ENCODE measurements around the gene COMMD7.
"Not testable (repeated sequence)": the region's sequence is repeated elsewhere in the genome, so short reads cannot be mapped to it uniquely, and the experiment has no call there.

The COMMD7 gene

GRCh38 chr20:32697608-32698007 is 45.7 kb downstream of the COMMD7 start:
- DNase-seq = no peak
- peak overlapping the region; percentile 16 for H2BK120ac ChIP-seq (ENCODE audit: insufficient read depth, low read length, poor library complexity)
- no peak overlapping the region for H3K4me2 ChIP-seq (ENCODE audit: low read length)
- no peaks in the 10 kb centered on the region for H3K27me3 ChIP-seq (ENCODE audit: insufficient read depth, low read length)
- H3K9me3 ChIP-seq (ENCODE audit: insufficient read depth, low read depth, low read length) = no peaks in the 10 kb centered on the region
- H2AK5ac ChIP-seq (ENCODE audit: low read length) = no peak overlapping the region
- no peak overlapping the region for H2BK12ac ChIP-seq (ENCODE audit: low read length)
- H2AFZ ChIP-seq (ENCODE audit: insufficient read depth, low read length, poor library complexity) = no peak overlapping the region
- no peaks in the 10 kb centered on the region for H3K79me2 ChIP-seq (ENCODE audit: control insufficient read depth, insufficient read depth, low read length, poor library complexity)
- no peak overlapping the region for H3K27ac ChIP-seq (ENCODE audit: low read depth, low read length)
- no peak overlapping the region for H3K14ac ChIP-seq (ENCODE audit: low read length)
- H3K4me3 ChIP-seq (ENCODE audit: low read depth, low read length) = no peak overlapping the region
- no peak overlapping the region for H3K4ac ChIP-seq (ENCODE audit: low read depth, low read length)
- peaks cover 7% of the 10 kb centered on the region for H3K79me1 ChIP-seq (ENCODE audit: low read length)
- no peak overlapping the region for H4K8ac ChIP-seq (ENCODE audit: low read depth, low read length)
- no peak overlapping the region for H3K23ac ChIP-seq (ENCODE audit: low read length)
- no peak overlapping the region for H3K18ac ChIP-seq (ENCODE audit: low read length)
- H4K12ac ChIP-seq (ENCODE audit: low read depth, low read length) = no peak overlapping the region
- H3K9ac ChIP-seq (ENCODE audit: low read length) = no peak overlapping the region
- H2BK5ac ChIP-seq (ENCODE audit: low read depth, low read length, poor library complexity) = no peak overlapping the region
- H3K4me1 ChIP-seq (ENCODE audit: control insufficient read depth in 1 of 2, insufficient read depth in 2 of 2, low read length in 2 of 2) = peaks cover 5 to 9% of the 10 kb centered on the region in 2 experiments
- H3K36me3 ChIP-seq (ENCODE audit: control insufficient read depth in 1 of 2, insufficient read depth in 2 of 2, low read length in 2 of 2) = peaks cover 0 to 3% of the 10 kb centered on the region in 2 experiments
- no CpG with 5 or more reads among the region's 3 CpGs for WGBS (ENCODE audit: extremely low coverage, insufficient coverage, insufficient read length)
- H4K91ac ChIP-seq (ENCODE audit: low read depth, low read length) = peak overlapping the region; percentile 20

- Histone ChIP-seq H4K91ac (ENCODE audit: low read depth, low read length) (peak overlapping the region; percentile 58), H3K23ac (ENCODE audit: low read length) (no peak overlapping the region), H3K27me3 (ENCODE audit: insufficient read depth, low read length) (no peaks in the 10 kb centered on the region), H3K4me2 (ENCODE audit: low read length) (no peak overlapping the region), H3K18ac (ENCODE audit: low read length) (no peak overlapping the region), H4K12ac (ENCODE audit: low read depth, low read length) (no peak overlapping the region), H2AFZ (ENCODE audit: insufficient read depth, low read length, poor library complexity) (no peak overlapping the region), H3K79me2 (ENCODE audit: control insufficient read depth, insufficient read depth, low read length, poor library complexity) (no peaks in the 10 kb centered on the region), H3K36me3 (ENCODE audit: control insufficient read depth in 1 of 2, insufficient read depth in 2 of 2, low read length in 2 of 2) (no peaks in the 10 kb centered on the region), H4K8ac (ENCODE audit: low read depth, low read length) (no peak overlapping the region), H2AK5ac (ENCODE audit: low read length) (no peak overlapping the region), H3K79me1 (ENCODE audit: low read length) (peaks cover 7% of the 10 kb centered on the region), H2BK5ac (ENCODE audit: low read depth, low read length, poor library complexity) (no peak overlapping the region), H3K4me1 (ENCODE audit: control insufficient read depth in 1 of 2, insufficient read depth in 2 of 2, low read length in 2 of 2) (peaks cover 5 to 9% of the 10 kb centered on the region in 2 experiments), H3K4ac (ENCODE audit: low read depth, low read length) (no peak overlapping the region), H2BK120ac (ENCODE audit: insufficient read depth, low read length, poor library complexity) (peak overlapping the region; percentile 18), H3K14ac (ENCODE audit: low read length) (no peak overlapping the region), H3K9me3 (ENCODE audit: insufficient read depth, low read depth, low read length) (no peaks in the 10 kb centered on the region), H2BK12ac (ENCODE audit: low read length) (no peak overlapping the region), H3K9ac (ENCODE audit: low read length) (no peak overlapping the region), H3K27ac (ENCODE audit: low read depth, low read length) (peak overlapping the region; percentile 61), H3K4me3 (ENCODE audit: low read depth, low read length) (no peak overlapping the region)
- no peak for DNase-seq
These were observed 48.2 kb downstream of the COMMD7 start for GRCh38 chr20:32695089-32695488.

GRCh38 chr20:32688966-32689365 is 54.3 kb downstream of the COMMD7 start:
- no CpG with 5 or more reads among the region's 1 CpG for WGBS (ENCODE audit: extremely low coverage, insufficient coverage, insufficient read length)
- not testable (repeated sequence) for H2BK120ac ChIP-seq (ENCODE audit: insufficient read depth, low read length, poor library complexity); H3K4ac ChIP-seq (ENCODE audit: low read depth, low read length); H3K27ac ChIP-seq (ENCODE audit: low read depth, low read length); H3K4me3 ChIP-seq (ENCODE audit: low read depth, low read length); H3K79me2 ChIP-seq (ENCODE audit: control insufficient read depth, insufficient read depth, low read length, poor library complexity); DNase-seq; H3K18ac ChIP-seq (ENCODE audit: low read length); H3K23ac ChIP-seq (ENCODE audit: low read length); H3K36me3 ChIP-seq (ENCODE audit: control insufficient read depth in 1 of 2, insufficient read depth in 2 of 2, low read length in 2 of 2); H2AK5ac ChIP-seq (ENCODE audit: low read length); H3K9ac ChIP-seq (ENCODE audit: low read length); H3K4me1 ChIP-seq (ENCODE audit: control insufficient read depth in 1 of 2, insufficient read depth in 2 of 2, low read length in 2 of 2); H3K27me3 ChIP-seq (ENCODE audit: insufficient read depth, low read length); H2BK5ac ChIP-seq (ENCODE audit: low read depth, low read length, poor library complexity); H3K9me3 ChIP-seq (ENCODE audit: insufficient read depth, low read depth, low read length); H3K14ac ChIP-seq (ENCODE audit: low read length); H4K8ac ChIP-seq (ENCODE audit: low read depth, low read length); H4K91ac ChIP-seq (ENCODE audit: low read depth, low read length); H2BK12ac ChIP-seq (ENCODE audit: low read length); H3K79me1 ChIP-seq (ENCODE audit: low read length); H2AFZ ChIP-seq (ENCODE audit: insufficient read depth, low read length, poor library complexity); H4K12ac ChIP-seq (ENCODE audit: low read depth, low read length); H3K4me2 ChIP-seq (ENCODE audit: low read length)

- H3K79me2 ChIP-seq (ENCODE audit: control insufficient read depth, insufficient read depth, low read length, poor library complexity) = peaks cover 2% of the 10 kb centered on the region
- peaks cover 4% of the 10 kb centered on the region for H3K79me1 ChIP-seq (ENCODE audit: low read length)
- H2AK5ac ChIP-seq (ENCODE audit: low read length) = no peak overlapping the region
- WGBS (ENCODE audit: extremely low coverage, insufficient coverage, insufficient read length) = no CpG with 5 or more reads among the region's 9 CpGs
- H3K36me3 ChIP-seq (ENCODE audit: control insufficient read depth in 1 of 2, insufficient read depth in 2 of 2, low read length in 2 of 2) = no peaks in the 10 kb centered on the region
- H3K4me1 ChIP-seq (ENCODE audit: control insufficient read depth in 1 of 2, insufficient read depth in 2 of 2, low read length in 2 of 2) = peaks cover 4 to 11% of the 10 kb centered on the region in 2 experiments
- no peak overlapping the region for H2BK12ac ChIP-seq (ENCODE audit: low read length)
- no peak overlapping the region for H3K4ac ChIP-seq (ENCODE audit: low read depth, low read length)
- H4K12ac ChIP-seq (ENCODE audit: low read depth, low read length) = no peak overlapping the region
- H4K8ac ChIP-seq (ENCODE audit: low read depth, low read length) = no peak overlapping the region
- no peak overlapping the region for H3K18ac ChIP-seq (ENCODE audit: low read length)
- no peak overlapping the region for H3K14ac ChIP-seq (ENCODE audit: low read length)
- no peaks in the 10 kb centered on the region for H3K27me3 ChIP-seq (ENCODE audit: insufficient read depth, low read length)
- H2AFZ ChIP-seq (ENCODE audit: insufficient read depth, low read length, poor library complexity) = no peak overlapping the region
- H4K91ac ChIP-seq (ENCODE audit: low read depth, low read length) = no peak overlapping the region
- no peak overlapping the region for H3K23ac ChIP-seq (ENCODE audit: low read length)
- no peak overlapping the region for H2BK5ac ChIP-seq (ENCODE audit: low read depth, low read length, poor library complexity)
- no peak overlapping the region for H3K4me3 ChIP-seq (ENCODE audit: low read depth, low read length)
- H3K27ac ChIP-seq (ENCODE audit: low read depth, low read length) = no peak overlapping the region
- H2BK120ac ChIP-seq (ENCODE audit: insufficient read depth, low read length, poor library complexity) = no peak overlapping the region
- H3K9ac ChIP-seq (ENCODE audit: low read length) = no peak overlapping the region
- H3K4me2 ChIP-seq (ENCODE audit: low read length) = no peak overlapping the region
- no peaks in the 10 kb centered on the region for H3K9me3 ChIP-seq (ENCODE audit: insufficient read depth, low read depth, low read length)
- DNase-seq = no peak
These were observed 56.1 kb downstream of the COMMD7 start for GRCh38 chr20:32687180-32687532.
